Right lobe of liver (tissue), 6 donors: Measurements from ENCODE around the gene RHOH. TPM values are rescaled to one million over a fixed set of nuclear protein-coding genes. Genes with fewer than 3 reads are reported as not detected.

Experiments
- ATAC-seq, 4 donors: fragments of 200-7000 bp; cut with Tn5 transposase; one replicate each; pipeline ENCODE4 v1.9.1; 2020; ENCODE audit warnings: mild to moderate bottlenecking in 4 of 4, moderate library complexity in 4 of 4
- DNase-seq, 3 donors: peaks; one replicate each; pipeline ENCODE4 v3.0.0-alpha.2; 2020
- H3K27ac ChIP-seq, 3 donors: fragments of 200-600 bp; one replicate each; pipeline ENCODE4 v1.8.0; 2022
- H3K27me3 ChIP-seq, 2 donors: fragments of 200-600 bp; one replicate each; pipeline ENCODE4 v1.8.0; 2022
- H3K36me3 ChIP-seq, 4 donors: fragments of 200-600 bp; sonication (generic) in 1 of 4; one replicate each; pipeline versions ENCODE4 v1.5.1 to v1.8.0; 2017 to 2022; ENCODE audit warnings: control low read depth in 1 of 4
- H3K4me1 ChIP-seq, 4 donors: fragments of 200-600 bp; sonication (generic) in 1 of 4; one replicate each; pipeline versions ENCODE4 v1.5.1 to v1.8.0; 2017 to 2022; ENCODE audit warnings: control low read depth in 1 of 4
- H3K4me3 ChIP-seq, 3 donors: fragments of 200-600 bp; one replicate each; pipeline ENCODE4 v1.8.0; 2022
- H3K9me3 ChIP-seq, 4 donors: fragments of 200-600 bp; sonication (generic) in 1 of 4; one replicate each; pipeline versions ENCODE4 v1.5.1 to v1.8.0; 2017 to 2022; ENCODE audit warnings: control low read depth in 1 of 4
- CTCF ChIP-seq, 4 donors: fragments of 200-600 bp in 3 of 4; fragments of 450-650 bp in 1 of 4; IDR thresholded peaks; one replicate each; pipeline versions ENCODE4 v1.5.1 to v1.8.0; 2016 to 2022; ENCODE audit warnings: antibody characterized with exemption in 4 of 4, mild to moderate bottlenecking in 2 of 4
- POLR2A ChIP-seq: fragments of 450-650 bp; IDR thresholded peaks from one replicate; pipeline ENCODE4 v1.6.1; 2017; ENCODE audit warnings: antibody characterized with exemption, mild to moderate bottlenecking
- WGBS: methylation state at CpG from one replicate; pipeline ENCODE4 v1.1.6; 2018; ENCODE audit warnings: low coverage, low lambda C conversion rate; ENCODE audit not compliant: insufficient coverage; ENCODE audit errors: missing lambda C conversion rate; 5-methylcytosine and 5-hydroxymethylcytosine counted together
- intact Hi-C, 2 donors: fragments of 100-400 bp; cut with DNase I; formaldehyde crosslinking; loops; one replicate each; pipeline versions ENCODE4 v1.11.2 to v1.14.1; 2022
- total RNA-seq, 6 experiments: library from RNA; depleted of rRNA in 2 of 6; stranded (reverse); fragments of >200 nt in 2 of 6; fragmentation: NEBNext Ultra II Directional in 3 of 6; extraction: Animal tissue kit (Norgen Biotek cat#: 25700) in 3 of 6; gene quantifications; one replicate each; pipeline versions ENCODE4 v1.1.0 to v1.2.4, GENCODE V29; 2016 to 2023
- donor health status: DM: no; HTN: yes; CAD: no.
- donor health status: DM: no; HTN: no; CAD: no.
- donor health status: DM: no; HTN: no; CAD: no.
- donor health status: DM: no; HTN: yes; CAD: no.
- donor health status: DM: no; HTN: yes; CAD: no.

Gene RHOH
- total RNA-seq, 6 experiments from 2014 or later, result 0.25 to 1.2 (median 0.62) TPM

GRCh38 chr4:40179360-40179759 lies 17.5 kb upstream of the RHOH start:
- TF ChIP-seq CTCF (IDR thresholded peaks at IDR 0.05) (no peak), POLR2A (no peak)
- intact Hi-C loops, result loop anchor here in 1 of 2 donors (10.0 kb wide), 1 partner anchor 125 kb away; no protein-coding TSS in a partner anchor
- Histone ChIP-seq H3K27ac (no peak overlapping the region), H3K9me3 (no peaks in the 10 kb centered on the region), H3K4me1 (no peaks in the 10 kb centered on the region), H3K4me3 (no peak overlapping the region), H3K27me3 (no peaks in the 10 kb centered on the region), H3K36me3 (no peaks in the 10 kb centered on the region)
- no CpG with 5 or more reads among the region's 1 CpG for WGBS
- DNase-seq (no peak), ATAC-seq (no peak)

DNA sequence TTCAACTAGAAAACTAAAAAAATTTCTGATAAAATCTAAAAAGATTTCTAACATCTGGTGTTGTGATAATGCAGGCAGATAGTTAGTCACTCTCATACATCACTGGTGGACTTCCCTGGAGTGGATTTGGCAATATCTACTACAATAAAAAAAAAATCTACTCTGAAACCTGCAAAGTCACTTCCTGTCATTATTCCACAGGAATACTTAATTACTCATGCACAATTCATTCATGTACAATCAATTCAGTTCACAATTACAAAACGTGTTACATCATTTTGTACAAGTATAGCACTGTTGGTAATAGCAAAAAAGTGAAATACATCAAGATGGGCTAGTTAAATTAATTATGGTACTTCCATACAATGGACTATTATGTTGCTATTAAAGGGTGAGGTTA lies 16.5 kb upstream of the RHOH start:
- H3K9me3 ChIP-seq, result no peaks in the 10 kb centered on the region
- H3K27me3 ChIP-seq, result no peaks in the 10 kb centered on the region
- DNase-seq (no peak), ATAC-seq (peak in 1 of 4 donors; percentile 75)
- H3K4me1 ChIP-seq, result no peaks in the 10 kb centered on the region
- H3K4me3 ChIP-seq, result no peak overlapping the region
- H3K27ac ChIP-seq, result no peak overlapping the region
- intact Hi-C loops, result no loop called here
- TF ChIP-seq CTCF (IDR thresholded peaks at IDR 0.05) (no peak), POLR2A (no peak)
- 22% methylated on average over 1 of the region's 1 CpG for WGBS
- no peaks in the 10 kb centered on the region for H3K36me3 ChIP-seq

DNA sequence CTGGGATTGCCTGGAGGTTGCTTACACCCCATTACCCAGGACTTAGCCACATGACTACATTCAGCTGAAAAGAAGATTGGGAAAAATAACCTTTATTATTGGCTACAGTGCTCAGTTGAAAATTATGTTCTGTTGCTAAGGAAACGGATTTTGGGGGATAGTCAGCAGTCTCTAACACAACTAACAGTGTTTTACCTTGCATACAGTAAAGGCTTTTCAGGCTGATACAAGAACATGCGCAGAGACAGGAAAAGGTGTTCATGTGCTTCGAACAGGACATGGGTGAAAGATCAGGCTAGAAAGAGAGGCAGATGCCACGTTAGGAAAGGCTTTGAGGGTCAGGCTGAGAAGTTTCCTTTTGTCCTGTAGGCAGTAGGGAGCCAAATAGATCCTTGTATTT lies 14.8 kb upstream of the RHOH start:
- no peak overlapping the region for H3K27ac ChIP-seq
- WGBS, result 67% methylated on average over 4 of the region's 4 CpGs

GRCh38 chr4:40182954-40183353 lies 13.9 kb upstream of the RHOH start:
- WGBS, result 85% methylated on average over 3 of the region's 3 CpGs
- Histone ChIP-seq H3K4me1 (no peaks in the 10 kb centered on the region), H3K27ac (no peak overlapping the region), H3K36me3 (no peaks in the 10 kb centered on the region), H3K9me3 (no peaks in the 10 kb centered on the region), H3K4me3 (no peak overlapping the region), H3K27me3 (no peaks in the 10 kb centered on the region)
- ATAC-seq (peak in 1 of 4 donors; percentile 26), DNase-seq (no peak)
- TF ChIP-seq CTCF (IDR thresholded peaks at IDR 0.05) (no peak), POLR2A (no peak)
- intact Hi-C loops, result no loop called here

More for the DNA sequence above, 14.8 kb upstream of the RHOH start:
- no peak for ATAC-seq
- Histone ChIP-seq H3K9me3 (no peaks in the 10 kb centered on the region), H3K4me1 (no peaks in the 10 kb centered on the region), H3K27me3 (no peaks in the 10 kb centered on the region), H3K36me3 (no peaks in the 10 kb centered on the region), H3K4me3 (no peak overlapping the region)
- intact Hi-C loops, result no loop called here
- TF ChIP-seq POLR2A (no peak), CTCF (IDR thresholded peaks at IDR 0.05) (no peak)
- no peak for DNase-seq
